Panc1 (cell line): ENCODE measurements around the gene SLC29A2. TPM values are rescaled to one million over a fixed set of nuclear protein-coding genes. Genes with fewer than 3 reads are reported as not detected.
A peak's percentile ranks its signal among the peaks of the same experiment; 100 is the strongest.

Experiments
- ATAC-seq: fragments of 200-7000 bp; cut with Tn5 transposase; 2 replicates; pipeline ENCODE4 v1.9.1; 2020; ENCODE audit warnings: mild to moderate bottlenecking, moderate library complexity
- BruUV-seq: library from RNA; stranded (reverse); fragments of 400-500 nt; replicated peaks from 2 replicates; lab custom pipeline; 2021; lab: Mats Ljungman, UMichigan
- CTCF ChIA-PET: fragments of 300-600 bp; sonication (Branson Sonifier 250); formaldehyde crosslinking; loops from one replicate; lab custom pipeline; 2022; ENCODE audit warnings: antibody characterized with exemption; lab: Charles Lee
- POLR2A ChIA-PET: fragments of 300-600 bp; sonication (Branson Sonifier 250); formaldehyde crosslinking; loops from one replicate; lab custom pipeline; 2022; ENCODE audit warnings: antibody characterized with exemption; lab: Charles Lee
- DNase-seq: peaks from one replicate; pipeline ENCODE4 v3.0.0-alpha.2; 2010; ENCODE audit warnings: low read depth, low spot score
- H3K27ac ChIP-seq: 2 replicates; pipeline ENCODE4 v1.5.1; 2011; ENCODE audit warnings: mild to moderate bottlenecking, low read length, inconsistent platforms
- H3K27me3 ChIP-seq: fragments of 200-500 bp; sonication (Bioruptor generic); 2 replicates; pipeline ENCODE4 v1.6.0; 2014; ENCODE audit warnings: low read length, inconsistent platforms; ENCODE audit not compliant: control insufficient read depth, insufficient read depth
- H3K36me3 ChIP-seq: fragments of 200-500 bp; sonication (Bioruptor generic); 2 replicates; pipeline ENCODE4 v1.5.1; 2014; ENCODE audit warnings: inconsistent platforms, mild to moderate bottlenecking, low read length, moderate library complexity; ENCODE audit not compliant: control insufficient read depth, insufficient read depth
- H3K4me1 ChIP-seq: 2 replicates; pipeline ENCODE4 v1.5.1; 2011; ENCODE audit warnings: inconsistent platforms, mild to moderate bottlenecking, low read length, moderate library complexity; ENCODE audit not compliant: control insufficient read depth, insufficient read depth
- H3K4me3 ChIP-seq, 2 experiments: 2 replicates each; pipeline ENCODE4 v1.5.1; 2011 to 2012; ENCODE audit warnings: low read depth in 2 of 2, low read length in 2 of 2, mild to moderate bottlenecking in 2 of 2, inconsistent platforms in 1 of 2, moderate library complexity in 1 of 2
- H3K9me3 ChIP-seq: fragments of 200-500 bp; sonication (Bioruptor generic); 2 replicates; pipeline ENCODE4 v1.5.1; 2014; ENCODE audit warnings: low read depth, mild to moderate bottlenecking, inconsistent platforms, low read length, moderate library complexity; ENCODE audit not compliant: control insufficient read depth, insufficient read depth
- CTCF ChIP-seq: fragments of 450-650 bp; IDR thresholded peaks from 2 replicates; pipeline ENCODE4 v1.5.1; 2017; ENCODE audit warnings: mild to moderate bottlenecking
- POLR2AphosphoS5 ChIP-seq: IDR thresholded peaks from 2 replicates; pipeline ENCODE4 v1.6.1; 2012; ENCODE audit warnings: mild to moderate bottlenecking, low read depth, low read length, moderate library complexity
- REST ChIP-seq, 2 experiments: IDR thresholded peaks; 2 replicates each; pipeline ENCODE4 v1.6.1; 2011 to 2012; ENCODE audit warnings: low read depth in 2 of 2, control low read depth in 1 of 2, low read length in 1 of 2, mild to moderate bottlenecking in 1 of 2, moderate library complexity in 1 of 2; ENCODE audit not compliant: insufficient read depth in 1 of 2
- SIN3A ChIP-seq: IDR thresholded peaks from 2 replicates; pipeline ENCODE4 v1.6.1; 2012; ENCODE audit warnings: low read depth, mild to moderate bottlenecking, low read length, moderate library complexity, borderline replicate concordance; ENCODE audit not compliant: insufficient read depth
- TCF7L2 ChIP-seq: IDR thresholded peaks from 2 replicates; pipeline ENCODE4 v1.6.1; 2011; ENCODE audit warnings: mild to moderate bottlenecking, low read depth, low read length, inconsistent platforms
- in situ Hi-C: cut with HindIII; loops from 2 replicates; pipeline ENCODE4 v1.10.0; 2016; ENCODE audit warnings: low sequenced_read_pairs, low pct_unique_long_range_greater_than_20kb
- intact Hi-C: fragments of 100-400 bp; cut with micrococcal nuclease; formaldehyde crosslinking; loops from one replicate; pipeline ENCODE4 v1.10.0; 2022; ENCODE audit not compliant: unreplicated experiment
- total RNA-seq: library from RNA; stranded (reverse); gene quantifications from one replicate; pipeline ENCODE4 v1.2.1, GENCODE V29; 2021; ENCODE audit not compliant: unreplicated experiment

The SLC29A2 gene
- total RNA-seq, 1 experiment from 2014 or later: 28.3 TPM

GRCh38 chr11:66337103-66337899 lies 34.3 kb downstream of the SLC29A2 start:
- no TSS peak for BruUV-seq
- in situ Hi-C loops (no loop called here), intact Hi-C loops (no loop called here)
- peaks cover 3% of the 10 kb centered on the region; the same call in 1 of the 2 replicates for H3K36me3 ChIP-seq
- no peaks in the 10 kb centered on the region for H3K27me3 ChIP-seq
- POLR2A ChIA-PET: no interaction called here
- DNase-seq (no peak), ATAC-seq (no peak; the same call in 1 of the 2 replicates)
- peak overlapping the region; percentile 64 for H3K27ac ChIP-seq
- H3K4me1 ChIP-seq: peaks cover 41% of the 10 kb centered on the region
- TF ChIP-seq POLR2AphosphoS5 (no peak), CTCF (no peak), SIN3A (no peak), REST (IDR thresholded peaks at IDR 0.05; ENCODE audit: insufficient read depth in 1 of 2, low read depth in 2 of 2, low read length in 1 of 2) (no peak), TCF7L2 (no peak)
- CTCF ChIA-PET: interaction anchor here (0.9 kb wide), 1 partner anchor 26 kb away, joined by 3 read pairs; no protein-coding TSS in a partner anchor
- H3K9me3 ChIP-seq: no peaks in the 10 kb centered on the region
- H3K4me3 ChIP-seq: peak overlapping the region in 1 of 2 experiments; percentile 4; a peak in 1 of 4 replicates

GRCh38 chr11:66336234-66337102 lies 35.1 kb downstream of the SLC29A2 start, which contains the start of gene RIN1:
RIN1 (minus strand) TSS chr11:66336434; CDS start chr11:66336402, 32 bp downstream.
- no peaks in the 10 kb centered on the region for H3K27me3 ChIP-seq
- peak within 1 kb of the TSS; percentile 66 to 87 for H3K4me3 ChIP-seq
- peaks cover 41% of the 10 kb centered on the region for H3K4me1 ChIP-seq
- no TSS peak for BruUV-seq
- ChIA-PET CTCF (interaction anchor here (1.0 to 2.1 kb wide), 2 partner anchors 24 to 45 kb away, joined by 3 to 17 read pairs; no protein-coding TSS in a partner anchor), POLR2A (interaction anchor here (1.0 to 1.3 kb wide), 2 partner anchors 8 to 24 kb away, joined by 4 to 5 read pairs; partner anchors contain the start of gene BRMS1)
- peaks cover 3% of the 10 kb centered on the region; the same call in 1 of the 2 replicates for H3K36me3 ChIP-seq
- peak; percentile 84 for ATAC-seq
- H3K9me3 ChIP-seq: no peaks in the 10 kb centered on the region
- intact Hi-C loops: no loop called here
- peak within 1 kb of the TSS; percentile 89 for H3K27ac ChIP-seq
- no peak for TF ChIP-seq REST (IDR thresholded peaks at IDR 0.05; ENCODE audit: insufficient read depth in 1 of 2, low read depth in 2 of 2, low read length in 1 of 2)
- peak; percentile 60 for TF ChIP-seq POLR2AphosphoS5
- peak; percentile 47; the same call in 1 of the 2 replicates for TF ChIP-seq SIN3A
- TF ChIP-seq CTCF: no peak; the same call in 1 of the 2 replicates
- no peak for TF ChIP-seq TCF7L2
- in situ Hi-C loops: no loop called here
- DNase-seq: peak; percentile 81
